Measurements from ENCODE around the gene HOXB5.
A peak's percentile ranks its signal among the peaks of the same experiment; 100 is the strongest.

The HOXB5 gene

DNA sequence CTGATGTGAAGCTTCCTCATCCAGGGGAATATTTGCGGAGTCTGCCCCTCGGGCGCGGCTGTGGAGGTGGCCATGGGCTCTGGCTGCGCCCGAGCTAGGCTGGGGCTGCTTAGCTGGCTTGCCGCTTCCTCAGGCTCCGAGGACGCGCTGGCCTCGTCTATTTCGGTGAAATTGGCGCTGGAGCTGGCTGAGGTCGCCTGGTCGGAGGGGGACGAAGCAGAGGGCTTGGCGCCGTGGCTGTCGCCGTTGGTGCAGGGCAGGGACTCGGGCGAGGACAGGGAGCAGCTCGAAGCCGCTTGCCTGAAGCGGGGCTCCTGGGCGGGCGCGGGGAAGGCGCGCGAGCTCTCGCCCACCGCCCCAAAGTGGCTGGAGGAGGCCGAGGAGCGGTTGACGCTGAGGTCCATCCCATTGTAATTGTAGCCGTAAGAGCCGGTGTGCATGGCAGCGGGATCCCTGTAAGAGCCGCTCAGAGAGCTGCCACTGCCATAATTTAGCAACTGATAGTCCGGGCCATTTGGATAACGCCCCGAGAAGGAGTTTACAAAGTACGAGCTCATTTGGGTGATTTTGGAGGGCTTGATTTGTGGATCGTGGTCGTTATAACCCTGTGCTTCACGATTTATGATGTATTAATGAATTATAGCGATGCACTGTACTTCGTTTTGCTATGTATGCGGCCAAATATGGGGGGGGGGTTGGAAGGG lies at the start of gene HOXB5:
TSS of gene HOXB5 (minus strand) at position 654 of the 704 bp plus-strand sequence. CDS start at position 557, 97 bp downstream.
- in situ Hi-C loops (cut with MboI; ENCODE audit: low pct_unique_long_range_greater_than_20kb, low sequenced_read_pairs, unreplicated experiment): no loop called here
- no peak for DNase-seq (ENCODE audit: low spot score)
- TF ChIP-seq, protein P1, sequence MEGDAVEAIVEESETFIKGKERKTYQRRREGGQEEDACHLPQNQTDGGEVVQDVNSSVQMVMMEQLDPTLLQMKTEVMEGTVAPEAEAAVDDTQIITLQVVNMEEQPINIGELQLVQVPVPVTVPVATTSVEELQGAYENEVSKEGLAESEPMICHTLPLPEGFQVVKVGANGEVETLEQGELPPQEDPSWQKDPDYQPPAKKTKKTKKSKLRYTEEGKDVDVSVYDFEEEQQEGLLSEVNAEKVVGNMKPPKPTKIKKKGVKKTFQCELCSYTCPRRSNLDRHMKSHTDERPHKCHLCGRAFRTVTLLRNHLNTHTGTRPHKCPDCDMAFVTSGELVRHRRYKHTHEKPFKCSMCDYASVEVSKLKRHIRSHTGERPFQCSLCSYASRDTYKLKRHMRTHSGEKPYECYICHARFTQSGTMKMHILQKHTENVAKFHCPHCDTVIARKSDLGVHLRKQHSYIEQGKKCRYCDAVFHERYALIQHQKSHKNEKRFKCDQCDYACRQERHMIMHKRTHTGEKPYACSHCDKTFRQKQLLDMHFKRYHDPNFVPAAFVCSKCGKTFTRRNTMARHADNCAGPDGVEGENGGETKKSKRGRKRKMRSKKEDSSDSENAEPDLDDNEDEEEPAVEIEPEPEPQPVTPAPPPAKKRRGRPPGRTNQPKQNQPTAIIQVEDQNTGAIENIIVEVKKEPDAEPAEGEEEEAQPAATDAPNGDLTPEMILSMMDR (IDR thresholded peaks at IDR 0.05; ENCODE audit: extremely low read depth, insufficient read depth, missing control alignments): no peak

DNA sequence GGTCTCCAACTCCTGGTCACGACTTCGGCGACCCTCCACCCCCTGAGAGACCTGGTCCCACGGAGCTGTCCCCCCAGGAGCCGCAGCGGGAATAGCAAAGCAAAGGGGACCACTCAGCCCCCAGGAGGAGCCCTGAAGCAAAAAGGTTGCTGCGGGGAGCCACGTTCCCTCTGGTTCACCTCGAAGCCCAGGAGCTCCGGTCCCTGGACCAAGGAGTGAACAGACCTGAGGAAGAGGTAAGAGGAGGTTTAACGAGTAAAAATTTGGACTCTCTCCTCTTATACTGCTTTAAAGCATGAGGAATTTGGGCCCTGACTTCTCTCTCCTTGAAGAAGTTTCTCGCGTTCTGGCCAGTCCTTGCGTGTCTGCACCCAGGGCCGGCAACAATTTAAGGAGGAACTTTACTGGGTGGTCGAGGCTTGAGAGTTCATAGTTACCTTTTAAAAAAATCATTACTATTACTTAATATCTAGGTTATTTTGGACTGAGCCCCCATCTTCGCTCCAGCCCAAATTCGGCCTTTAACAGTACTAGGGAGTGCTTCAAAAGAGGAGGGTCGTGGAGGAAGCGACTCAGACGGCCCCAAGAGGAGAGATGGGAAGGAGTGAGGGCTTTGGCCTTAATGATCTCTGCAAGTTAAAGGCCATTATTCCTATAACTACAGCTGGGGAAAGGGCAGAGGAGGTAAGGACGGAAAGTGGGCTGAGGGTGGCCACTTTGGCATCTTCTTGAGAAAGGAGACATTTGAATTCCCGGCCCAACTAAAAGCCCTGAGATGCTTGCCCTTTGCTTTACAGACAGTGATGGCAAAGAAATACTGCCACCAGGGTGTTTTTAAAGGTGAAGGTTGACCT lies 49.5 kb upstream of the HOXB5 start:
- peak; percentile 8 for DNase-seq (ENCODE audit: low spot score)

GRCh38 chr17:48642059-48642842 lies 48.7 kb upstream of the HOXB5 start:
- DNase-seq (ENCODE audit: low spot score): no peak
- in situ Hi-C loops (cut with MboI; ENCODE audit: low pct_unique_long_range_greater_than_20kb, low sequenced_read_pairs, unreplicated experiment): no loop called here
- TF ChIP-seq, protein P1 (IDR thresholded peaks at IDR 0.05; ENCODE audit: extremely low read depth, insufficient read depth, missing control alignments): no peak

More for the DNA sequence above, 49.5 kb upstream of the HOXB5 start:
- in situ Hi-C loops (cut with MboI; ENCODE audit: low pct_unique_long_range_greater_than_20kb, low sequenced_read_pairs, unreplicated experiment): no loop called here
- TF ChIP-seq, protein P1 (IDR thresholded peaks at IDR 0.05; ENCODE audit: extremely low read depth, insufficient read depth, missing control alignments): no peak

- in situ Hi-C loops (cut with MboI; ENCODE audit: low pct_unique_long_range_greater_than_20kb, low sequenced_read_pairs, unreplicated experiment): no loop called here
- TF ChIP-seq, protein P1 (IDR thresholded peaks at IDR 0.05; ENCODE audit: extremely low read depth, insufficient read depth, missing control alignments): peak; percentile 10
- DNase-seq (ENCODE audit: low spot score): no peak
Observed at GRCh38 chr17:48641541-48642058, 48.0 kb upstream of the HOXB5 start.

DNA sequence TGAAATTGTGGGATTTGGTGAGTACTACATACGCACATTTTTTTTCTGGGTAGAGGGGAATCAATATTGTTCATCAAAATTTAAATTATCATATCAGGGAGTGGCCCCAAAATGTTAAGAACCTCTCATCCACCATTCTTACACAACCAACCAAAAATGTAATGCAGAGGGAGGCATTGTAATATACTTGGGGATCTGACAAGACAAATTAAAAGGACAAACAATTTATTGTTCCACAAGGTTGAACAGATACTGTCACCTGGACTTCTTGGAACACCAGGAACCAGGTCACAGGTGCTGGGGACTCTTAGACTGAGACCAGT lies 47.2 kb upstream of the HOXB5 start:
- no peak for DNase-seq (ENCODE audit: low spot score)
- TF ChIP-seq, protein P1 (IDR thresholded peaks at IDR 0.05; ENCODE audit: extremely low read depth, insufficient read depth, missing control alignments): no peak
- in situ Hi-C loops (cut with MboI; ENCODE audit: low pct_unique_long_range_greater_than_20kb, low sequenced_read_pairs, unreplicated experiment): no loop called here

All from GM13977 (cell line).